Stimulated activated CD8-positive, alpha-beta memory T cell treated with anti-CD3 and anti-CD28 coated beads, Interleukin-7, amount 100 ng/mL, for 24 hours (primary cell): Measurements from ENCODE around the gene HSCB.
A peak's percentile ranks its signal among the peaks of the same experiment; 100 is the strongest.
"Not testable (repeated sequence)": the region's sequence is repeated elsewhere in the genome, so short reads cannot be mapped to it uniquely, and the experiment has no call there.

Experiments used
- DNase-seq: peaks from one replicate; pipeline ENCODE4 v3.0.0-alpha.2; 2020; ENCODE audit warnings: low read depth

The HSCB gene

DNA sequence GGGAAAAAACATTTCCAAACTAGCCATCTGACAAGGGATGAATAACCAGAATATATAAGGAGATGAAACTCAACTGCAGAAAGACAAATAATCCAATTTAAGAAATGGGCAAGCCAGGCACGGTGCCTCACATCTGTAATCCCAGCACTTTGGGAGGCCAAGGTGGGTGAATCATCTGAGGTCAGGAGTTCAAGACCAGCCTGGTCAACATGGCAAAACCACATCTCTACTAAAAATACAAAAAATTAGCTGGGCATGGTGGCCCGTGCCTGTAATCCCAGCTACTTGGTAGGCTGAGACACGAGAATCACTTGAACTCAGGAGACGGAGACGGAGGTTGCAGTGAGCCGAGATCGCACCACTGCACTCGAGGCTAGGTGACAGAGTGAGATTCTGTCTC lies 3.0 kb upstream of the HSCB start:
- not testable (repeated sequence) for DNase-seq

DNA sequence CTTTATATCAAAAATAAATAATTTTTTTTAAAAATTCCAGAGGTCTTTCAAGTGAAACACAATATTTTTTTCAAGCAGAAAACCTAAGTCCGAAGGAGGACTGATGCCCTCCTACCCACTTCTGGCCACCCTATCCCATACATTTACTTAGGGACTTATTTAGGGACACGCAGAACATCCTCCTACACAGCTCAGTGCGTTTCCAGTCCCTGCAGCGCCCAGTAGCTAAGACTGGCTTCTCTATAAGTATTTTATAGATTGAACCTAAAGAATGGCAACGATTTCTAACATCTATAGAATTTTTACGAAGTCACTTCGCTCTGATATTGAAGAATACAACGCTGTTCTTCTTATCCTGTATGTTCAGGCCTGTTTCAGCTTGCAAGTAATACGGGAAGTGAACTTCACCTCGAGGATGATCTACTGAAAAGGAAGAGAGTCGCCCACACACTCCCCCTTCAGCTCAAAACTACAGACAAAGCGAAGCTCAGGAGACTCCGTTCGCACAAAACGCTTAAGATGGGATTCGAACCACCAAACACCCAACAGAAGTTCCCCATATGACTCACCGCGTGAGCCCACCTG lies 547 bp upstream of the HSCB start:
- no peak for DNase-seq

DNA sequence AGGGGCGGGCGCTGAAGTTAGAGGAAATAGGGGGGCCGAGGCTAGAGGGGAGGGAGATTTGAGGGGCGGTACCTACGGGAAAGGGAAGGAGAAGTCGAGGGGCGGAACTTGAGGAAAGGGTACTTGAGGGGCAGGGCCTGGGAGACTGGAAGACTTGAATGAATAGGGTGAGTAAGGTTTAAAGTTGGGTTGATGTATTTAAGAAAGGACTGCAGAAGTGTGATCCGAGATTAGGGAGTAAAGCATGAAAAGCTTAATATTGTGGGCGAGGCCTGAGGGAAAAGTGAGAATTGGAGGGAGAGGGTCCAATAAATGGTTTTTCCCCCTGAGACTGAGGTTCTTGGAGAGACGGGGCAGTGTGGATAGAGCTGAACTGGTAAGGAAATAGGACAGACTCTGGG lies 723 bp downstream of the HSCB start:
- no peak for DNase-seq

DNA sequence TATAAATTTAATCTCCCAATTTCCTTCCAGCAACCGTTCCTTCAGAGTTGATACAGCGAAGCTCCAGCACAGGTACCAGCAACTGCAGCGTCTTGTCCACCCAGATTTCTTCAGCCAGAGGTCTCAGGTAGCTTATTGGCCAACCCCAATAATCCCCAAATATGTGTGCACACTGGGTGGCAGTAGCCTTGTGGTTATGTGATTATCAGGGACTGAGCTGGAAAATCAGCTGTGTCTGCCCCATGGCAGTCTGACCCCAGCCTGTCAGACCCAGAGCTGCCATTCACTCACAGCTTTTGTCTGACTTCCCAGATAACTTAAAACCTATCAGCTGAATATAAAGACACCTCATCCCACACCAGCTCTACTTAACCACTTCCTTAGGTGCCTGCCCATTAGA lies 2.0 kb downstream of the HSCB start:
- no peak for DNase-seq

DNA sequence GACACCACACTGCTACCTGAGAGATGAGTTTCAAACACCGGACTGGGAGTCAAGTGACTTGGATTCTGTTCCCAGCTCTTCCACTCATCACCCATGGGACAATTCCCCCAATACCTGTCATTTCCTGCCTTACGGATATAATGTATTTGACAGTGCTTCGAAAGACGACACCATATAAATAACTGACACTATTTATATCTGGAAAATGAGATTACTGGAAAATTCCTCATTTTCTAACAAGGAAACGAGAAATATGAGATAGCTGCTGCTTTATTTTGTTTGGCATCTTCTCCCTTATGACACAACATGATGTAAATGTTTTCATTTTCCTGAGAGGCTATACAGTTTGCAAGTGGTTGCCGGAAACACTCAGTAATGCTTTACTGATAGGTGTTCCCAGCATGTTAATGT lies 8.6 kb downstream of the HSCB start:
- no peak for DNase-seq

DNA sequence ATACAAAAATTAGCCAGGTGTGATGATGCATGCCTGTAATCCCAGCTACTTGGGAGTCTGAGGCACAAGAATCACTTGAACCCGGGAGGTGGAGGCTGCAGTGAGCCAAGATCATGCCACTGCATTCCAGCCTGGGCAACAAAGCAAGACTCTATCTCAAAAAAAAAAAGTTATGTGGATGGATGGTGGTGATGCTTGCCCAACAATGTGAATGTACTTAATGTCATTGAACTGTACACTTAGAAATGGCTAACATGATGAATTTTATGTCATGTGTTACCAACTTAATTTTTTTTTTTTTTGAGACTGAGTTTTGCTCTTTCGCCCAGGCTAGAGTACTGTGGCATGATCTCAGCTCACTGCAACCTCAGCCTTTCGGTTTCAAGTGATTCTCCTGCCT lies 12.7 kb downstream of the HSCB start:
- not testable (repeated sequence) for DNase-seq

DNA sequence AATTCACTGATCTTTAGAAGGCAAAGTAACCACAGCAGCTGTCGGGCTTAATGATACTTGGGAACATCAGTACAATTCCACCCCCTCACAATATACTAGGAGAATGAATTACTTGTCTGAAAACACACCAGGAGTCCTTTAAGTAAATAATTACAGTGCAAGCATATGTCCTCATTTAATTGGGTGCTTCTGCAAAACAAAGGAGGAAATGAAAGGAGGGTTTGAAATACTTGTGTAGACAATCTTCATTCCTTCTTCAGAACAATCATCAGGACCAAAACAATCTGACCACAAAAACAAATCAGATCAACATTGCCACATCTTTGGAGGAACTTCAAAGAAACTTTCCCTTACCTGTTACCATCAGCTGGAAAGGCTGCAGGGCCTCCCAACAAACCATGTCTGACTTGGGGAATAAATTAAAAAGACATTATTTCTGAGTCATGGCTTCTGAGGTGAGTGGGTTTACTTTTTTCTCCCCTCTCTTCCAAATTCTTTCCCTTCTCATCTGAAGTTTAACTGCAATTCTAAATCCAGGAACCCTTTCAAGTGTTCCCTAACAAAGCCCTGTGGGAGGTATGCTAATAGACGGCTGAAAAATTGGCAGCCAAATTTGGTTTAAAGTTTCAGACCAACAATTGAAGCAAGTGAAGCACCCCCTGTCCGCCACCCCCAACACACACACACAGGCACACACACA lies 18.2 kb downstream of the HSCB start:
- no peak for DNase-seq

DNA sequence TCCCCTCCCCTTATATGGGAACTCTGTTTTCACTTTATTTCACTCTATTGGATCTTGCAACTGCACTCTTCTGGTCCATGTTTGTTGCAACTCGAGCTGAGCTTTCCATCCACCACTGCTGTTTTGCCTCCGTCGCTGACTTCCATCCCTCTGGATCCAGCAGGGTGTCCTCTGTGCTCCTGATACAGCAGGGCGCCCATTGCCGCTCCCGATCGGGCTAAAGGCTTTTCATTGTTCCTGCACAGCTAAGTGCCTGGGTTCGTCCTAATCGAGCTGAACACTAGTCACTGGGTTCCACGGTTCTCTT lies 19.6 kb downstream of the HSCB start:
- DNase-seq = no peak

DNA sequence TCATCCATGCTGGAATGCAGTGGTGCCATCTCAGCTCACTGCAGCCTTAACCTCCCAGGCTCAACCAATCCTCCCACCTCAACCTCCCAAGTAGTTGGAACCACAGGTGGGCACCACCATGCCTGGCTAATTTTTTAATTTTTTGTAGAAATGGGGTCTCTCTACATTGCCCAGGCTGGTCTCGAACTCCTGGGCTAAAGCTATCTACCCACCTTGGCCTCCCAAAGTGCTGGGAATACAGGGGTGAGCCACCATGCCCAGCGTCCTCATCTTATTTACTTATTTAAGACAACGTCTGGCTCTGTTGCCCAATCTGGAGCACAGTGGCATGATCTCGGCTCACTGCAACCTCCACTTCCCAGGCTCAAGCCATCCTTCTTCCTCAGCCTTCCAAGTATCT lies 20.2 kb downstream of the HSCB start:
- not testable (repeated sequence) for DNase-seq

DNA sequence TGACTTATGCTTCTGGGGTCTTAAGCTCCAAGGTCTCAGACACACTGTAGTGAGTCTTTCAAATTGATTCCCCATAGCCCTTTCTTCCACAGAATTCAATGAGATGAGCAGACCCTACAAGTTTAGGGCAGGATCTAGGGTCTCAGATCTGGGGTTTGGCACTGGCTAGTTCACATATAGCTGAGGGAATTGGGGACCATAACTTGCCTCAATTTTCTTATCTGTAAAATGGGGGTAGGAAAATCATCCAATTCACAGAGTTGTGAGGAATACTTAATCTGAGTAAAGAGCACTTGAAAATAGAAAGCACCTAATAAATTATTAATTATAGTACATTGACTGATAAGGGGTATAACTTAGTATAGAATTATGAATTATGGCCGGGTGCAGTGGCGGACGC lies 24.8 kb downstream of the HSCB start:
- no peak for DNase-seq

DNA sequence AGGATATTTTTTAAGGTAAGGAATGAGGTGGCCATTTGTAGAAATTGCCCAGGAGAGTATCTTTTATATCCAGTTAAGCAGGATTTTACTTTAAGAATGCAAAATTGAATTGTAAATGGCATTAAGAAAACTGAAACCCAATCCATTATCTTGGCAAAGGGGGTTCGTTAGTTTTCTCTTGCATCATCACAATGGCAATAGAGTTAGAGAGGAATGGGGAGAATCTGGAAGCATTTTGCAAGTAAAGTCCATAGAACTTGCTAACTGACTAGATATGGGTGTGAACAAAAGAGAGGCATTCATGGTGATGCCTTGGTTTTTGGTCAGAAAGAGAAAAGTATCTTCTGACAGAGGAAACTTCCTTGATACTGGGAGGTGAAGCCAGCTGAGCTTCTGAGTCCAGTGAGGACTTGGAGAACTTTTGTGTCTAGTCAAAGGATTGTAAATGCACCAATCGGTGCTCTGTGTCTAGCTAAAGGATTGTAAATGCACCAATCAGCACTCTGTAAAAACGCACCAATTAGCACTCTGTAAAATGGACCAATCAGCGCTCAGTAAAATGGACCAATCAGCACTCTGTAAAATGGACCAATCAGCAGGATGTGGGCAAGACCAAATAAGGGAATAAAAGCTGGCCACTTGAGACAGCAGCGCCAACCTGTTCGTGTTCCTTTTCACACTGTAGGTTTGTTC lies 27.0 kb downstream of the HSCB start:
- no peak for DNase-seq

DNA sequence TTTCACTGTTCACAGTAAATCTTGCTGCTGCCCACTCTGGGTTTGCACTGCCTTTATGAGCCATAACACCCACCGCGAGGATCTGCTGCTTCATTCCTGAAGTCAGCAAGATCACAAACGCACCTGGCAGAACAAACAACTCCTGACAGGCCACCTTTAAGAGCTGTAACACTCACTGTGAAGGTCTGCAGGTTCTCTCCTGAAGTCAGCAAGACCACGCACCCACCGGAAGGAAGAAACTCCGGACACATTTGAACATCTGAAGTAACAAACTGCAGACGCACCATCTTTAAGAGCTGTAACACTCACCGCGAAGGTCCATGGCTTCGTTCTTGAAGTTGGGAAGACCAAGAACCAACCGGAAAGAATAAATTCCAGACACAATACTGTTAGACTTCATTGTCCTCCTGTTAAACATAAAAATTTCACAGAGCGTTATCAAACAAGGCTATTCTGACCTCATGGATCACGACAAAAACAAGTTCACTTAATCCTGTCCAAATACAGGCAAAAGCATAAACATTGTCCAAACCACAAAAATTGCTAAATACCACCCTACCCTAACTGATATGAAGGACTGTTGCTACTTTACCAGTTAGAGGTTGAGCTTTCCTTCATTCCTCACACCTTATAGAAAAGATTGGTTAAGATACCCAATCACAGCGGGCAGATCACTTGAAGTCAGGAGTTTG lies 27.7 kb downstream of the HSCB start:
- DNase-seq = no peak

DNA sequence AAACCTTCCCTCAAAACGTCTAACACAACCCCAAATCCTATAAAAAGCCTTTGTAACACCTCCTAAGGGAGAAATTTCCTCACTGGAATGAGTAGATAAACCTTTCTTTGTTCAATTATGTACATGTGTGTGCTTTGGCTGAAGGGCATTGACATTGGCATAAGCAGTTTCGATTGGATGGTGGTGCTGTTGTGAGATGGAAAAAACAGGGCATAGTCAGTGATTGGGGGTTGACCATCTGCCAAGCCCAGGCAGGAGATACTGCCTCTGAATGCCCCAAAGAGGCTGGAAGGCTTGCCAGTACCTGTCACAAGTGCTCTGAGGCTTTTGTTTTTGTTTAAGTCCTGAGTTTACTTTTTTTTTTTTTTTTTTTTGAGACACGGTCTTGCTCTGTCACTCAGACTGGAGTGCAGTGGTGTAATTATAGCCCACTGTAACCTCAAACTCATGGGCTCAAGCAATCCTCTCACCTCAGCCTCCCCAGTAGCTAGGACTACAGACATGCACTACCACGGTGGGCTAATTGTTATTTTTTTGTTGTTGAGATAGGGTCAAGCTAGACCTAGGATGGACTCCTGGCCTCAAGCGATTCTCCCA lies 29.5 kb downstream of the HSCB start:
- no peak for DNase-seq

DNA sequence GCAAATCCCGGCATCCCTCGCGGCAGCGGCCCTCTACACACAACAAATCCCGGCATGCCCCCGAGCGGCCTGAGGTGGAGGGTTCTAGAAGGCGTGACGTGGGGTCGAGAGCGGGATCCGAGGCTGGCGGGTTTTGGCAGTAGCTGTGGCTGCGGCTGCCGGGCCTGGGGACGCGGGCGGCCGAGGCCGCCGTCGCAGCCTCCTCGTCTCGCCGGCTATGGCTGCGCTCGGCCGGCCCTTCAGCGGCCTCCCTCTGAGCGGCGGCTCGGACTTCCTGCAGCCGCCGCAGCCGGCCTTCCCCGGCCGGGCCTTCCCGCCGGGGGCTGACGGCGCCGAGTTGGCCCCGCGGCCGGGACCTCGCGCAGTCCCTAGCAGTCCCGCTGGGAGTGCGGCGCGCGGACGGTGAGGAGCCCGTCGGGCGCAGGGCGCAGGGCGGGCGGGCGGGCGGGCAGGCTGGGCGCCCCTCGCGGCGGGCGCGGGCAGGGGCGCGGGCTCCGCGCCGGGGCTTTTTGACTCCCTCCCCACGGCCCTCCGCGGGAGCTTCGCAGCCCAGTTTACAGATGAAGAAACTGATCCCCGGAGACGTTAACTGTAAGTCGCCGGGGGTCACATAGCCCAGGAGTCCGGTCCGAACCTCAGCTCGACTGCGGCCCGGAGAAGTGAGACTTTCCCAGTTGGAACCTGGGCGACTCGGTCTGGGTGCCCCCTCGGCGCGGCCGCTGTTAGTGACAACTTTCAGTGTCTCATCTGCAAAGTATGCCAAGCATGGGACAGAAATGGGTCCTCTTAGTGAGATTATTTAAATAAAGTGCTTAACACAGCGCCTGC lies 31.0 kb downstream of the HSCB start, which contains the start of gene CCDC117:
Gene CCDC117, plus strand, starts transcription at position 63 of the 828 bp plus-strand sequence. Its CDS starts 155 bp downstream, at position 218.
- peak; percentile 80 for DNase-seq

DNA sequence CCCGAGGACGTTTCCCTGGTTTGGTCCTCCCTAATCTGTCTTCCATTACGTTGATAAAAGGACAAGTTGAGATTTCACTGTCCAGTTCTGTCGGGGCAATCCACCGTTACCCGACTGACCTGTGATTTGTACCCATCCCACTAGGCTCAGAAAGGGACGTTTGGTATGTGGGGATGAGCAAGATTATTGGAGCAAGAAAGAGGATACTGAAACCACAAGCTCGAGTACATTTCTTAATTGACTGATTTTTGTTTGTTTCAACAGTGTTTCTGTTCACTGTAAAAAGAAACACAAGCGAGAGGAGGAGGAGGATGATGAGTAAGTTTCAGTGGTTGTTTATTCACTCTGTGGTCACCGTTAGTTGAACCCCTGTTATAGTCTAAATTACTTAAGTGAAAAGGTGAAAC lies 31.6 kb downstream of the HSCB start:
- no peak for DNase-seq

DNA sequence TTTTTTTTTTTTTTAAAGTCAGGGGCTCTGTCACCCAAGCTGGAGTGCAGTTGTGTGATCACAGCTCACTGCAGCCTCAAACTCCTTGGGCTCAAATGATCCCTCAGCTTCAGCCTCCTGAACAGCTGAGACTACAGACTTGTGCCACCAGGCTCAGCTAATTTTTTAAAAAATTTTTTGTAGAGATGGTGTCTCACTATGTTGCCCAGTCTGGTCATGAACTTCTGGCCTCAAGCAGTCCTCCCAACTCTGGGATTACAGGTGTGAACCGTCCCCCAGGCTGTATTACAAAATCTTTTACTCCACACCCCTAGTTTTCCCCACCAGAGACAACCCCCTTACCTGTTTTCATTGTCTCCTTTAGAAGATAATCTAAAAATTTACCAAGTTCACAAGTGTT lies 32.5 kb downstream of the HSCB start:
- DNase-seq = no peak

DNA sequence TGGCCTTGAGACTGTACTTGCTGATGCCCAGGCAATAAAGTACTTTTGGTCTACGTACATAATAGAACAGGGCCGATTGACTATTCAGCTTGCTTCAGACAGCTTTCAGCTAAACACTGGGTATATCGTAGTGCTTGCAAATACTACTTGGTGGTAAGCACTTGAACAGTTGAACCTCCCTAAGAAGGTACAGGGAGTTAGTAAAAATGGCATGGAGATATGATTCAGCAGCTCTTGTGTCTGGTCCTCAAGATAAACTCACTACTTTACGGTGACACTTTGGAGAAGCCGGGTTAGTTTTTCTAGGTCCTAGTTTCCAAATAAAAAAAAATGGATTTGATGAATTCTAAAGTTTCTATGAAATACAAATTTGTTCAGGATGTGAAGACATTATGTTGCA lies 38.0 kb downstream of the HSCB start:
- DNase-seq = no peak

DNA sequence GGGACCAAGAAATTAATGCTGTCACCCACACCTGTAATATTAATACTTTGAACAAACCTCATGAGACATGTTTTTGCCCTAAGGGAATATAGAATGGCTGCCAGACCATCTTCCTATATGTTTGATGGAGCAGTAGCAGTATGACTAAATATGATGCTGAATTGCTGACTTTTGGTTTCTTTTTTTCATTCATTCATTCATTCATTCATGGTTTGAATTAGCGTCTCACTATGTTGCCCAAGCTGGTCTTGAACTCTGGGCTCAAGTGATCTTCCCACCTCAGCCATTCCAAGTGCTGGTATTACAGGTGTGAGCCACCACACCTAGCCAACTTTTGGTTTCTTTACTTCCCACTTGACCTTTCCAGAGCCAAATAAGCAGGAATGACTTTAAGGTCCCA lies 38.5 kb downstream of the HSCB start:
- no peak for DNase-seq

DNA sequence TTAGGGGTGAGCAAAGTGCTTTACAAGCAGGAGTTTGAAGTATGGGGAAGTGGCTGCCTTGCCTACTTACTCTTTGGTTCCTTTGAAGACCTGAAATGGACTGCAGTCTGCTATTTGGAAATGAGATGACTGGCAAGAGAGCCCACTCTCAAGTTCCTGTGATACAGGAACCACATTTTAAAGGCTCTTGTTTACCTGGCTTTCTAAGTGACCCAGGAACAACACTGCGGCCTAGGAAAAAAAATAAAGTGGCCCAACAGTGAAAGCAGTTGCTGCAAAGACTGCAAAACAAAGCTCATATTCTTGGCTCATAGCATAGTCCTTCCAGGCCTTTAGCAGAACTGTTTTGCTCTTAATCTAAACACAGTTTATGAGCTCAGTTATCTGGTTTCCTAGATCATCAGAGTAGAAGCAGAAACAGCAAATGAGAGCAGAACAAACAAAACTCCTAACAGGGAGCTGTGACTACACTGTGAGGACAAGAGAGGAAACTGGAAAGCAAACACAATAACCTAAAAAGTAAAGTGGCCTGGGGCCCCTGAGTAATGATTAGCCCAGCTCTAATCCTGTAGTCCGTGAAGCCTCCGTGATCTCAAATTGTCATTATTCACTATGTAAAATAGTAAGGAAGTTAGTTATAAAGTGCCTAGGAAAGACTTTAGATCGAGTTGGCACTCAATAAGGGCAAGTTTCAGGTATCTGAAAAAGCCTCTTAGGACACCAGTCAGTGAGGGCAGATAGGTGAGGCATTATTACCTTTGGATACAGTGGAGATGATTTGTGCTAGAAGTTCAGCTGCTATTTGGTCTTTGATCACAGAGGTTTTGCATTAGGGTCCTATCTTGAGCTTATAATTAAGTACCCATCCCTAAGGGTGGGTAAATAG lies 42.2 kb downstream of the HSCB start:
- DNase-seq = no peak

DNA sequence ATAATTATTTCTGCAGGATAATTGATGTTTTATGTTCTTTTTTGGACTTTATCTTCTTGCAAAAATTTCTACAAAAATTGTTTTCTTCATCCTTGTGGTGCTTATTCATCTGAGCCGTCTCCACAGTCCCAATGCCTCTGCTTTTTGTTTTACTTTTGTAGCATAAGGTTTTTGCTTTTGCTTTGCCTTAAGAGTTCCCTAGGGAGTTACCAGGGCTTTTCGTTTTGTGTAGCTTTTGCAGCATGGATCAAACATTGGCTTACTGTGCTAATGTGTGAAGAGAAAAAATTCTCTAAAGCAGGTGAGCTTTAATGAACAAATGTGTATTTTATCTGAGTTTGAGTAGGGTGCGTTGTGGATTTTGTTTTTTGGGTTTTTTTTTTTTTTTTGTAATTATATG lies 46.8 kb downstream of the HSCB start:
- no peak for DNase-seq

DNA sequence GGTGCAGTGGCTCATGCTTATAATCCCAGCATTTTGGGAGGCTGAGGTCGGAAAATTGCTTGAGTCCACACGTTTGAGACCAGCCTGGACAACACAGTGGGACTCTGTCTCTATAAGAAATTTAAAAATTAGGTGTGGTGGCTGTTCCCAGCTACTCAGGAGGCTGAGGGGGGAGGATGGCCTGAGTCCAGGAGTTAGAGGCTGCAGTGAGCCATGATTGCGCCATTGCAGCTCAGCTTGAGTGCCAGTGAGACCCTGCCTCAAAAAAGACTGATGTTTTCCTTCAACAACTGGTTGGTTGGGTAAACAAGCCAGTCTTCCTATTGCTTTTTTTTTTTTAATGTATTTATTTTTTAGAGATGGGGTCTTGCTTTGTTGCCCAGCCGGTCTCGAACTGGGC lies 49.3 kb downstream of the HSCB start:
- DNase-seq = no peak
